Activated CD4-positive, alpha-beta T cell treated with anti-CD3 and anti-CD28 coated beads, Interleukin-2, amount 50 U/mL, for 48 hours (primary cell): Measurements from ENCODE around the gene LRRC8B.
"Not testable (repeated sequence)": the region's sequence is repeated elsewhere in the genome, so short reads cannot be mapped to it uniquely, and the experiment has no call there.

Experiments used
- DNase-seq, 2 experiments: peaks; one replicate each; pipeline ENCODE4 v3.0.0-alpha.2; 2020

LRRC8B gene

GRCh38 chr1:89524369-89525168, at the start of gene LRRC8B:
LRRC8B (plus strand) TSS chr1:89524829; CDS start chr1:89582651, 57,822 bp downstream.
- peak; percentile 89 to 92 for DNase-seq

DNA sequence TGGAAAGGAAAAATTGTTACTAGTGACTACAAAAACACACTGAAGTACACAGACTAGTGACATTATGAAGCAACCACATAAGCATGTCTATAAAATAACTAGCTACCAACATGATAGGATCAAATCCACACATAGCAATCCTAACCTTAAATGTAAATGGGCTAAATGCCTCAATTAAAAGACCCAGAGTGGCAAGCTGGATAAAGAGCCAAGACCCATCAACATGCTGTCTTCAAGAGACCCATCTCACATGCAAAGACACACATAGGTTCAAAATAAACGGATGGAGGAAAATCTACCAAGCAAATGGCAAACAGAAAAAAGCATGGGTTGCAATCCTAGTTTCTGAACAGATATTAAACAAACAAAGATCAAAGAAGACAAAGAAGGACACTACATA, 49.4 kb upstream of the LRRC8B start:
- no peak for DNase-seq

- no peak for DNase-seq
These were observed 48.6 kb upstream of the LRRC8B start for GRCh38 chr1:89476072-89476471.

DNA sequence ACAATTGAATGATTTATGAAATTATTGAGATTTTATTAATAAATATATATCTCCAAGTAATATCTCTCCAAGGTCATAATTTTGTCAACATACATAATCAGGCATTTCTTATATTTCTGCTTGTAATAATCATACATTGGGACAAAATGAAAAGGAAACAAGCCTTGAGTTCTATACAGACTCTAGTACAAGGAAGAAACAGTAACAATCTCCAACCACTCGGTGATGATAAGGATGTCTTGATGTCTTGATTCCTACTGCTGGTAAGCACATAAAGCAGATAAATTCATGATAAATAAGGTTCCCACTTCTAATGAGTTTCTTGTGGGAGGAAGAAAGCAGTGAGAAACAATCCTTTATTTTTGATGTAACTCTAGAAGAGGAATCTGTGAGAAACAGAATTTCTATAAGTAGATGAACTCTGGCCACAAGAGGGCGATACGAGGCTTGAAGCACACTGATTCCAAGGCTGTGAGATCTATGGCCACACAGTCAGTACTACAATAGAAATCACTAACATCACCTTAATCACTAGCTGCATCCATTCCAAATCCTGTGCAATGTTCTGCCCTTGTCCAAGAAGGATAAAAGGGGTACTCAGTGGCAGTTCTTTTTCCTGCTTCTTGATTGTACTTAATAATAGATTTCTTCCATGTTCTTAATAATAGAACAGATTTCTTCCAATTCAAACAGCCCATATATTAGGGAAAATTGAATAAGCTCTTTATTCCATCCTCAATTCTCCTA, 41.4 kb upstream of the LRRC8B start:
- DNase-seq = peak; percentile 77 to 87

- no peak for DNase-seq
These were observed 40.9 kb upstream of the LRRC8B start for GRCh38 chr1:89483757-89484077.

DNA sequence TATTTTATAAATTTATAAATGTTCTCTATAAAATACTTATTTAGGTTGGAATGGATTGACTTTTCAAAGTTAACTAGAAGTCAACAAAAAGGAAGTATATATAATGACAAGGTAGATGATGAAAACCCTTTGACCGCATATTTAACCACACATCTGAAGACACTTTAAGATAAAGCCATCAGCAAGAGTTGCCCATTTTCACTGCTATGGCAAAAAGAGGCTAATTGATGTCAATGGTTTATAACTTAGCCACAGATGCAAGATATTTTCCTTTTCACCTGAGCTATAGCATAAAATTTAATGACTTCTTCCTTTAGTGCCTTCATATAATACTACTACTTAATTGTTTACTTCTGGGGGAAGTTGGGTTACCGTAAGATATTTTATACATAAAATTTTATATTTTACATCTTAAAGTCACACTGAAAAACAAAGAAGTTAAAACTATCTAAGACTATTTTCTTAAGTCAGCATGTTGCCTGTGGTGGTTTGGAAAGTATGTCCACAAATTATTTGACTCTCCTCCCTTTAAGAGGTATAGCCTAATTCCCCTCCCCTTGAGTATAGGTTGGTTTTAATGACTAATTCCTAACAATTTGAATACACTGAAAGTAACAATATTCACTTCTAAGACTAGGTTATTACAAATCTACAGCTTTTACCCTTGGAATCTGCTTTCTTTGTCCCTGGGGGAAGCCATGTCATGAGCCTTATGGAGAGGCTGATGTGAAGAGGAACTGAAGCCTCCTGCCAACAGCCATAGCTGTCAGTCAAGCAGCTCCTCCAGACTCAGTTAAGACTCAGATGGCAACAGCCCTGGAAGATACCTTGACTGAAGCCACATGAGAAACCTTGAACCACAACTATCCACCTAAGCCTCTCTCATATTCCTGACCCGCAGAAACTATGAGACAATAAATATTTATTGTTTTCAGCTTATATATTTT, 40.3 kb upstream of the LRRC8B start:
- DNase-seq = no peak

DNA sequence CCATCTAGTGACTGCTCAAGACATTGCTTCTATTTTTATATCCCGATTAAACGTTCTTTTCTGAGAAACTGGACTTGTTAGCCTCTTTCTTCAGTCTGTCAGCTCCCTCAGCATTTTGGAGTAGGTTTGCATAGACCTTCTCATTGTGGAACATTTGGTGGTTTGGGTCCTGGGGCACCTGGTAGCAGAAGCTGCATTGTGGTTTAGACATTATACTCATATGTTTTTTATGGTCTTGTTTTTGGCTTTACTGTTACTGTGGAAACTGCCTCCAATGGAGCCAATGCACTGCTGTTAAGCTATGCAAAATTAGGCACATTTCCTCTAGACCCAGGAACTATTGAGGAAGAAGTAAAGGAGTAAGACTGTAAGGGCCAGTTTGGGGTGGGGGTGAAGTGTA, 36.7 kb upstream of the LRRC8B start:
- peak; percentile 10 to 21 for DNase-seq

DNA sequence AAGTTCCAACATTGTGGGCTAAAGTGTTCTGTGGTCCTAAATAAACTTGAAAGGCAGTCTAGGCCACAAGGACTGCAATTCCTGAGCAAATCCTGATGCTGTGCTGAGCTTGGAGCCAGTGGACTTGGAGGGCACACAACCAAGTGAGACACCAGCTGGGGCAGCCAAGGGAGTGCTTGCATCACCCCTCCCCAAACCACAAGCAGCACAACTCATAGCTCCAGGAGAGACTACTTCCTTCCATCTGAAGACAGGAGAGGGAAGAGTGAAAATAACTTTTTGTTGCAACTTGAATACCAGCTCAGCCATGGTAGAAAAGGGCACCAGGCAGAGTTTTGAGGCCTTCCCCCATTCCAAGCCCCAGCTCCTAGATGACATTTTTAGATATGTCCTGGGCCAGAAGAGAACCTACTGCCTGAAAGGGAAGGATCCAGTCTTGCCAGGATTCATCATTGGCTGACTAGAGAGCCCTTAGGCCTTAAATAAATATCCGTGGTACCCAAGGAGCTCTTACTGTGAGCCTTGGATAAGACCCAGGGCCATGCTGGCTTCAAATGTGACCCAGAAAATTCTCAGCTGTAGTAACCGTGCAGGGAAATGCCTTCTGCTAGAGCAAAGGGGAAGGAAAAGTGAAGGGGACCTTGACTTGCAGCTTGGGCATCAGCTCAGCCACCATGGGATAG, 35.4 kb upstream of the LRRC8B start:
- DNase-seq = no peak

DNA sequence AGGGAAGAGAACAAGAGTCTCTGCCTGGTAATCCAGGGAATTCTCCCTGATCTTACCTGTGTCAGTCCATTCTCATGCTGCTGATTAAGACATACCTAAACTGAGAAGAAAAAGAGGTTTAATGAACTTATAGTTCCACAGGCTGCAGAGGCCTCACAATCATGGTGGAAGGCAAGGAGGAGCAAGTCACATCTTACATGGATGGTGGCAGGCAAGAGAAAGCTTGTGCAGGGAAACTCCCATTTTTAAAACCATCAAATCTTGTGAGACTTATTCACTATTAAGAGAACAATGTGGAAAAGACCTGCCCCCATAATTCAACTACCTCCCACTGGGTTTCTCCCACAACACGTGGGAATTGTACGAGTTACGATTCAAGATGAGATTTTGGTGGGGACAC, 34.2 kb upstream of the LRRC8B start:
- DNase-seq = no peak

- DNase-seq = no peak
These were observed 25.3 kb upstream of the LRRC8B start for GRCh38 chr1:89499320-89499719.

DNA sequence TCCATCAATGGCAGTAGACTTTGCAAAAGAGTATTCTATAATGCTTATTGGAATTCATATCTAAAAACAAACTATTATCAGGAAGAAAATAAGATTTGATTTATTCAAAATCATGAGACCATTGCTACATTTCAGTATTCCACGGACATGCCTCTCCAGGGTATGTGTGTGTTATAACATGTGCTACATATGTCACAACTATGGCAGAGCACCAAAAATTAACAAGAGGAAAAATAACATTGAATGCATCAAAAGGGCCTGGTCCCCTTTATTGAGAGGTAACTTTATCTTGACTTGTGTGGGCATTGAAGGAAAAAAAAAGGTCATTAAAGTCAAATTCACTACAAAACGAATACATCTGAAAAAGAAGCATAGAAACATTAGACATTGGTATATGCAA, 22.6 kb upstream of the LRRC8B start:
- no peak for DNase-seq

GRCh38 chr1:89502895-89503294, 21.7 kb upstream of the LRRC8B start:
- no peak for DNase-seq

DNA sequence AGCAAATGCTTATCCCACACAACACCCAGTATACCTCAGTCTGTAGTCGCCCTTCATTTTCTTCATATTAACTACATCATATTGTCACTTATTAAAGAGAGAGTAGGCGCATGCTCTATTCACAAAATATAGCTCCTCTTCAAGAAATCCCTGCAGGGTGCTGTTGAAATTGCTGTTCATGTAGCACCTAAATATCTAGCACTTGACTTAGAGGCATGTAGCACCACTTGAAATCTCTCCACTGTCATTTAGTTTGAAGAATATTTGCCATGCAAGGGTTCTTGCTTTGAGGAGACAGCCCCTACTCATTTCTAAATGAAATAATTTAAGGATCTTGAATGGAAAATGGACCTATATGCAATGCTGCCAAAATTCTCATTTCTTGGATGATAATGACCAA, 20.9 kb upstream of the LRRC8B start:
- no peak for DNase-seq

GRCh38 chr1:89510061-89510460, 14.6 kb upstream of the LRRC8B start:
- not testable (repeated sequence) for DNase-seq

DNA sequence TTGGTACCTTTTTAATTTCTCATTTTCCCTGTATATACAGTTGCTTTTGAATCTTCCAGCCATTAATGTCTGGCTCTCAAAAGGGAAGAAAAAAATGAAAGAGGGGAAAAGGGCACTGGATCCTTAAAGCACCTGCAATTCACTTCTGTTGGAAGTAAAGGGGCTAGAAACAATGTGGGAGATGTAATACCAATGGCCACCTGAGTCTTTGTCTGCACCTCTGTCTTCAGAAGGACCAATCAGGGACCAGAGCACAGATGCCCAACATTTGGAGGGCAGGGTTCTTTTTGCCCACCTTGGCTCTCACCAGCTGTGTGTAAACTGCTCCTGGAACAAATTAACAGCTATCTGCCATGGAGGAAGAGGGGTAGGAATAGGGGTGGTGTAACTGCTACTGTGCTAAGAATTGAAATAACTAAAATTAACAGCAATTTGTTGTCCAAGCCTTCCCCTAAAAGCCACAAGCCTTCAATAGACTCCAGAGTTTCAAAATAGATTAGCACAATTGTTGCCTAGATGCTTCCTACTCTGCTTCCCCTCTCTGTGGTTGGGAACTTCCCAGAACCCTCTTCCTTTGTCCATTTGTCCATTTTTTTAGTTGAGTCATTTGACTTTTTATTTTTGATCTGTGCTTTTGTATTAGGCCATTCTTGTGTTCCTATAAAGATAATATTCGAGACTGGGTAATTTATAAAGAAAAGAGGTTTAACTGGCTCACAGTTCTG, 11.5 kb upstream of the LRRC8B start:
- DNase-seq = no peak

GRCh38 chr1:89516055-89516454, 8.6 kb upstream of the LRRC8B start:
- no peak for DNase-seq

DNA sequence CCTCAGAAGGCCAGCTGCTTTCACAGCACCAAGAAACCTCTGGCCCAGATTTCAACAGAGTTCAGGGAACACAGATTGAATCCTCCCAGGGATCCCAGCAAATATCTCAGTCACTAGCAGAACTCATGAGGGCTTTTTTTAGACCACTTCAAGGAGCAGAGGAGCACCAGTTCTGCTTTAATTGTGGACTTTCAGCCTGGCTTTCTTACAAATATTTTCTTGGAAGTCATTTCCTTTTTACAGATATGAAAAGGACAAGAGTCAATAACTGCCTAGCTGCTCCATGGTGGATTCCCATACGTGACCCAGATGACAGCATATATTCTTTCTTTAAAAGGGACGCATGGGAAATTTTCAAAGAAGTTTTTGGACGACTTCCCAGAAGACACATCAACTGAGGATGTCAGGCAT, 6.4 kb upstream of the LRRC8B start:
- DNase-seq = no peak

DNA sequence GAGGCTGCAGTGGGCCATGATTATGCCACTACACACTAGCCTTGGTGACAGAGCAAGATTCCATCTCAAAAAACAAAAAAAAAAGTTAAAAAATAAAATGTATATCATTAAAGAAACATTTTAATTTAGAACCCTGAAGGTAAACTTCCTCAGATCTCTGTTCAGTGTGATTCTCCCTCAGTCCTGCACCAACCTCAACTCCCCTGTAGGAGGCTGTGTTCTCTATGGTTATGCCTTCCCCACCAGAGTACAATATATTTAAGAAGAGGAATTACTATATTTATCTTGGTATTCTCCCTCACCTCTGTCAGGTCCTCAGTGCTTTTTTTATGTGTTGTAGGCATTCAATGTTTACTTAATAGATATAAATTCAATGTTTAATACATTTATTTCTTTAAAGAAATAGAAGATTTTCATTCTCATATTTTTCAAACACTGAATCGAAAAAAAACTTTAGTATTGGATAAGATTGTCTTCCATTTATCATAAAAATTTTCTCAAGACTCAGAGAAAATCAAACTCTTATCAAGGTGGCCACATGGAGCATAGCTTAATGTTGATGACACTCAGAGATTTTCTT, 4.8 kb upstream of the LRRC8B start:
- peak in 1 of 2 experiments; percentile 38 for DNase-seq

GRCh38 chr1:89521977-89522376, 2.7 kb upstream of the LRRC8B start:
- not testable (repeated sequence) for DNase-seq

DNA sequence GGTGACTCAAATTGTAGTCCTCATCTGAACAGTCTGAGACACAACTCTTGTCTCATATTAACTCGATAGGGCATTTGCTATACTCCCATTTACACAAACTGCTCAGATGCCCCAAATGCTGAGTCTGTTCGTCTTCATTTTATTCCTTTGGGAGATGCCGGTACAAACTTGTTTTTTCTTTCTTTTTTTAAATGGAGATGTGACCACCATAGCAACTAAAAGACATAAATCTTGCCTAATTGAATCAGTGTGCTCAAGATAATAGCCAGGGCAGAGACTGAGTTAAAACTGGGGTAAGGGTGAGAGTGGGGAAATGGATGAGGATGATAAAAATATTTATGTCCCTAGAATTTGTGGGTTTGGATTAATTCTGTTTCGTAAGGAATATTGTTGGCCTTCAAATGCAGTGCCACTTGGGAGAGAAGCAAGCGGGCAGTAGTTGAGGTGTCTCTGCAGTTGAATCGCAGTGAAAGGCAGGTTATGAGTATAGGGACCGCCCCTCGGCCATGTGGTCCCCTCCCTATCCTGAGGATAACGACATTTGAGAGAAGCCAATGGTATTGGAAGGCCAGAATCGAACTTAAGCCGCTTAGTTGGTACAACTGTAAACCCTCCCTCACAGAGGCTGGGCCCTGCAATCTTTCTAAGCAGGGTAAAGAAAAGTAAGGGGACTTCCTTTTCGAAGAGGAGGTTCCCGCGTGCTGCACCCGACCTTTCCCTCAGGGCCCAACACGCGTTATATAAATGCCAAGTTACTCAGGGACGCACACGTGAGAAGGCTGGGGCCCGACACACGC, 859 bp upstream of the LRRC8B start:
- DNase-seq = peak; percentile 66 to 80
